Activated T-cell treated with anti-CD3 and anti-CD28 coated beads for 24 hours (primary cell): ENCODE data around the gene GNLY.
"Not testable (repeated sequence)": the region's sequence is repeated elsewhere in the genome, so short reads cannot be mapped to it uniquely, and the experiment has no call there.

ENCODE experiments used
- DNase-seq: peaks from one replicate; pipeline ENCODE4 v3.0.0-alpha.2; 2020; ENCODE audit warnings: low read depth

Gene GNLY

GRCh38 chr2:85665264-85665937, 28.8 kb upstream of the GNLY start:
- DNase-seq, result no peak

DNA sequence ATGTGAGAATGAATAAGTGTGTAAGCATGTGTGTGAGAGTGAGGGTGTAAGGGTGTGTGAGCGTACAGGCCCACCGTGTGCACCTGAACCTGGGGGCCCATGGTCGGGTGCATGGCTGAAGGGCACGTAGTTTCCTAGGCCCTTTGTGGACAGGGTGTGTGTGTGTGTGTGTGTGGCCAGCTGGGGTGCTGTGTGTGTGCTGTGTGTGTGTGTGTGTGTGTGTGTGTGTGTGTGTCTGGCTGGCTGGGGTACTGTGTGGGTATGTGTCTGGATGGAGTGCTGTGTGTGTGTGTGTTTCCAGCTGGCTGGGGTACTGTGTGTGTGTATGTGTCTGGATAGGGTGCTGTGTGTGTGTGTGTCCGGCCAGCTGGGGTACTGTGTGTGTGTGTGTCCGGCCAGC, 28.1 kb upstream of the GNLY start:
- no peak for DNase-seq

DNA sequence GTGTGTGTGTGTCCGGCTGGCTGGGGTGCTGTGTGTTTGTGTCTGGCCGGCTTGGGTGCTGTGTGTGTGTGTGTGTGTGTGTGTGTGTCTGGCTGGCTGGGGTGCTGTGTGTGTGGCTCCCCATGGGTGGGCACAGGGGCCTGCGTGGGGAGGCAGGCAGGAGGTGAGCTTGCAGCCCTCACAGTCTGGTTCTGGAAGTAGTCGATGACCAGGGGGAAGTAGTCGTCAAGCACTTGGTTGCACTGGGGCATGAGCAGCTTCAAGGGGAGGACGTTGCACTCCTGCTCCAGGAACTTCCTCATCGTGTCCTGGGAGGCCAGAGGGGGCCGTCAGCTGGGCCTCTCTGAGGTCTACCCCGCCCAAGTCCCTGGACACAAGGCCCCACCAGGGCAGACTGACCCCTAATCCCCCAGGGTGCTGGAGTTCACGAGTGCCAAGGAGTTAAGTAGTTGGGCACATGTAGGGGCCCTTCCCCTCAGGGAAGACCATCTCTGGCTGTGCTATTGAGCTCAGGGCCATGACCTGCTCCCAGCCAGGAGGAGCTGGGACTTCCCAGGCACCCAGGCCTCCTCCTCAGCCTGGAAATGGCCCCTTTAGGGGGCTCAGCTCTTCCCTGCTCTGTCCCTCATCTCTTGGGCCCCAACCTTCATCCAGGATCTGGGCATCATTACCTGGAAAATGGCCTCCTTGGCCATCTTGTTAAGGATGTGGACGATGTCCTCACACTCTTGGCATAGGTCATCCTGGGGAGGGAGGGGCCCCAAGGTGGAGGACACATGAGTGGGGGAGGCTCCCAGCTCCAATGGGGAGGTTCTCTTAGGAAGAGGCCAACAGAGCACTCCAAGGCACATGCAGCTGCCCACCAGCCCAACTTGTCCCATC, 27.5 kb upstream of the GNLY start:
- no peak for DNase-seq

DNA sequence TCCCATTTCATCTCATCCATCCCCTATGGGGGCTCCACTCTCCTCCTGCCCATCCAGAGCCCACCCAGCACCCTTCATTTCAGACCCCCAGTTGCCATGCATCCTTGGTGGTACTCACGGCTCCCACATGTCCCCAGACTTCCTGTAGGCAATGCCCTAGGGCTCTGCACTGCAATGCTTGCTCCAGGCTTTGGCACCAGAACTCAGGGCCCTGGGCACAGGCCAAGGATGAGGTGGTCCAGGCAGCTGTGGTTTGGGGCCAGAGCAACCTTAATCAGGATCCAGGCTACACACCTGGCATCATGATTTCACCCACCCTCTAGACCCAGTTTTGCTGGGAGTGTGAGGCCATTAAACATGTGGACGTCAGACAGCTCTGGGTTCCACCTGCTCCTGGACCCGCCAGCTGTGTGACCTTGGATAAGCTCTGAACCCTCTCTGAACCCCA, 26.6 kb upstream of the GNLY start:
- no peak for DNase-seq

DNA sequence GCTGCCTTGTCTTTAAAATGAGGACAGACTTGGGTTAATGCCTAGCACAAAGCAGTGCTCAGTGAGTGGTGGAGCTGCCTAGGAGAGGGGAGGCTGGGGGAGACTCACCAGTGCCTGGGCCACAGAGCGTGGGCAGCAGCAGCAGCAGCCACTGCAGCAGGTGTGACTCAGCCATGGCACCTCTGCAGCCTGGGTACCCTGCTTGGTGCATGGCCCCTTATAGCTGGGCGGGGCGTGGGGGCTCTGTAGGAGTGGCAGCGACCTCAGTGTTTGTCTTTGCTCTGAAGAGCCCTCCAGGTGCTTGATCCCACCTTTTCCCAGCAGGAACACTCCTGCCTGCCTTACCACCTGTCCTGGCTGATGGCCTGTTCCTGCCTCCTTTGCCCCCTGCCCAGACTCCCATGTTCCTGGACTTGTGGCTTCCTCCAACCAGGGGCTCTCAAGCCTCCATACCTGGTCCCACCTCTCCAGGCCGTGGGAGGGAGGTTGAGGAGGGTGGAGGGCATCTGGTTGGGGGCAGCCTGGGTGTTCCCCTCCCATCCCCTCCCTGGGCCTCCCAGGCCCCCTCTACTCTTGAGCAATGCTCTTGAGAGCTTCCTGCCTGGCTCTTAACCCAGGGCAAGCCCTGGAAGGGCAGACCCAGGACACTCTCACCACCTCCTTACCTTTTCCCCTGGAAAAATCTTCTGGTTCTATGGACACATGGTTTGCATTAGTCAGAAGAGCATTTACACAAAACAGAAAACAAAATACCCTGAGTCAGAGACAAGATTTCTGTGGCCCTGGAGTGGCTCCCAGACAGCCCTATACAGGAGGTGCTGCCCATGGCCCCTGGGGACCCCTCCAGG, 25.9 kb upstream of the GNLY start, which contains the start of gene SFTPB:
Gene SFTPB, minus strand, starts transcription at position 191 of the 848 bp plus-strand sequence. Its CDS starts 16 bp downstream, at position 175.
- DNase-seq, result no peak

DNA sequence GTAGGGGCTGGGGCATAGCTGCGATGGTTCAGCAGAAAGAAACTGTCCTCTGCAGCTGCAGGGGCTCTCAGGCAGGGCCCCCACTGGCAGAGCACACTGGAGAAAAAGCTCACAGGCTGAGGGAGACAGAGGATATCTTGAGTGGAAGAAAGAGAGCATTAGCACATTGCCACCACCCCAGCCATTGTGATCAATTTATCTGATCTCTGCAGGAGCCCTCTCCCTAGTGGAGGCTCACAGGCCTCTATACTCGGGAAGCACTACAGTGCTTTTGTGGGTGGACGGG, 25.4 kb upstream of the GNLY start:
- DNase-seq, result no peak

DNA sequence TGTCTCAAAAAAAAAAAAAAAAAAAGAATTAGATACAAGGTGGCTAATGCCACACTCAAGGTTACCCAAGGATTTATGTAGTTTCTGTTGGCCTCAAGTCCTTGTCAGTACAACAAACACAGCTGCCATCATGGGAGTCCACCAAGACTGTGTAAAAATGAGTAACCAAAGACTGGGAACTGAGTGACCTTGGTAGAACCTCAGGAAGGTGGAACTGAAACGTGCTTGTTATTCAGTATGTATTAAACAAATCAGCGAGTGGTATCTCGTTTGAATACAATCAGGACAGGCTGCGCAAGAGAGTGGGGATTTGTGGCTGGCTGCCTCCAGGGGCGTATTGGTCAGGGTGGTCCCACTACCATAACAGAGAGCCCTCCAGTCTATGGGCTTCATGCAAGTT, 24.6 kb upstream of the GNLY start:
- no peak for DNase-seq

DNA sequence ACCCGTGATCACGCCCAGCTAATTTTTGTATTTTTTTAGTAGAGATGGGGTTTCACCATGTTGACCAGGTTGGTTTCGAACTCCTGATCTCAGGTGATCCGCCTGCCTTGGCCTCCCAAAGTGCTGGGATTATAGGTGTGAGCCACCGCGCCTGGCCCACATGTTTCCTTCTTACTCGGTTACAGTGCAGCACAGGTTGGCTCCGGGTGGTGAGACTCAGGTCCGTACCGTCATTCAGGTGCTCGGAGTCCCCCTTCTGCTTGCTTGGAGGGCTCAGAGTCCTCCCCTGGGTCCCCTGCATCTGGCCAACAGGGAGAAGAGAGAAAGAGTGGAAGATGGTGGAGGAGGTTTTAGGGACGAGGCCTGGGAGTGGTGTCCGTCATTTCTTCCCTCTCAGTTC, 23.7 kb upstream of the GNLY start:
- DNase-seq, result not testable (repeated sequence)

DNA sequence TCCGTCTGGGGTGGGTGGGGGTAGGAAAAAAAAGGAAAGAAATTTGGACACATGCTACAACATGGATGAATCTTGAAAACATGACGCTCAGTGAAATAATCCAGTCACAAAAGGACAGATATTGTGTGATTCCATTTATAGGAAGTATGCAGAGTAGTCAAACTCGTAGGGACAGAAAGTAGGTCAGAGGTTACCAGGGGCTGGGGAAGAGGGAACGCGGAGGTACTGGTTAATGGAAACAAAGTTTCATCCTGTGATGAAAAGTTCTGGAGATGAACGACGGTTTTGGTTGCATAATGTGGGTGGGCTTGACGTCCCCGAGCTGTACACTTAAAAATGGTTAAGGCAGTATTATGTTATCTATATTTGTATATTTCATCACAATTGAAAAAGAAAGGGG, 21.7 kb upstream of the GNLY start:
- DNase-seq, result no peak

- no peak for DNase-seq
These were observed 20.3 kb upstream of the GNLY start for GRCh38 chr2:85673716-85674375.

GRCh38 chr2:85674417-85674816, 19.7 kb upstream of the GNLY start:
- no peak for DNase-seq

- DNase-seq, result no peak
These were observed 18.7 kb upstream of the GNLY start for GRCh38 chr2:85675427-85675826.

DNA sequence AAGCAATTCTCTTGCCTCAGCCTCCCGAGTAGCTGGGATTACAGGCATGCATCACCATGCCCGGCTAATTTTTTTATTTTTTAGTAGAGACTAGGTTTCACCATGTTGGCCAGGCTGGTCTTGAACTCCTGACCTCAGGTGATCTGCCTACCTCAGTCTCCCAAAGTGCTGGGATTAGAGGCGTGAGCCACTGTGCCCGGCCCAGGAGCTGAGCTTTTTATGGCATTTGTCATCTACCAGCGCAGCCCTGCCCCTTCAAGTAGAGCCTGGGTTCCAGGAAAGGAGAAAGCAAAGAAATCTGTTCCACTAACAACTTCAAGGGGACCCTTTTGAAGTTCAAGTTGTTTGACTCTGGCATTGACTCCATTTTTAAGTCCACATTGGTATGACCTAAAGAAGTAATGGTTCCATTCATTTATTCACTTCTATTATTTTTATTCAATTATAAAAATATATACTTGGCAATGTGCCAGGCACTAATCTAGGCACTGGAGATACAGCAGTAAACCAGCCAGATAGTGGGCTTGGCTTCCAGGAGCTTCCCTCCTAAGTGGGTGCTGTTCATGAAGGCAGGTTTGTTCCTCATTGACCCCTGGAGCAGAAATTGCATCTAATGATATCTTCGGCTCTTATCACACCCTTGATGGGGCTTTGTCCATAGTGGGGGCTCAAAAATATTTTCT, 18.2 kb upstream of the GNLY start:
- DNase-seq, result no peak

DNA sequence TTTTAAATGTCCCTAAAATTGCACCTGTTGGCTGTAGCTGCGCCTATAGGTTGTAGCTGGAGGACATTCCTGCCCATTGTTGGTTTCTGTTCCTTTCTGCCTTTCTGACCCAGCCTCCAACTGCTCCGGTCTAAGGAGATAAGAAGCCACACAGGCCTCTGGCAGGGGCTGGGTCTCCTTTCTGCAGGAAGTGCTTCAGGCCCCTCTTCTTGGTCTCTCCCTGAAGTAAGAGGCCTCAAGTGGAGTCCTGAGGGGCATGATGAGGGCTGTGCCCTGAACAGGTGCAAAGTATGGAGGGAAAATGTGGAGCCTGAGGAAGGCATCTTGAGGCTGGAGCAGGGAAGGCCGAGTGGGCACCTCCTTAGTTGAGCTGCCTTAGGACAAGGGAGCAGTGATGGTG, 15.8 kb upstream of the GNLY start:
- DNase-seq, result no peak

- DNase-seq, result peak; percentile 68
These were observed 15.1 kb upstream of the GNLY start for GRCh38 chr2:85678794-85679672.

- DNase-seq, result no peak
These were observed 13.3 kb upstream of the GNLY start for GRCh38 chr2:85680707-85681371.

- DNase-seq, result no peak
These were observed 12.8 kb upstream of the GNLY start for GRCh38 chr2:85681372-85681763.

DNA sequence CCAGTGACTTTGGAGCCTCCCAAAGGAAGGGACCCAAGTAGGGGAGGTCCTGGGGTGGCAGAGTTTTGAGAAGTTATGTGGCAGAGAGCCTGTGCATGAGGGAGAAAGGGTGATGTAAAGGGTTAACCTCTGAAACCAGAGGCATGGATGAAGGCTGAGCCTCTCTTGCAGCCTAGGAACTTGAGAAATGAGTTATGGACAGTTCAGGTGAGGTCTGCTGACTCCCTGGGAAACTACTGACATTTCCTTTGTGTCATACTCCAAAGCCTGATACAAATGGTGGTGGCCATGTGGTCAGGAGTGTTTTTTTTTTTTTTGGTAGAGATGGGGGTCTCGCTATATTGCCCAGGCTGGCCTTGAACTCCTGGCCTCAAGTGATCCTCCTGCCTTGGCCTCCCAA, 12.4 kb upstream of the GNLY start:
- DNase-seq, result no peak

DNA sequence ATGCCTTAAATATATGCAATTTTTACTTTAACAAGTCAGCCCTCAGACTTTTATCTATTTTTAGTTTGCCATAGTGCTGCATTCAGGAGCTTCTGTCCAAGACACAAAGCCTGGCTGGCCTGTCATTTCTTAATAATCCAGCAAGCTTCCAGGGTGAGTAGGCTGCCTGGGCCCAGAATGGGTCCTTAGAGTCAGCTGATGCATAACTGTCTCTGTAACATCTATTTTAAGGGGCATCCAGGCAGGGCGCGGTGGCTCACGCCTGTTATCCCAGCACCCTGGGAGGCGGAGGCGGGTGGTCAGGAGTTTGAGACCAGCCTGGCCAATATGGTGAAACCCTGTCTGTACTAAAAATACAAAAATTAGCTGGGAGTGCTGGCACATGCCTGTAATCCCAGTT, 11.8 kb upstream of the GNLY start:
- DNase-seq, result no peak

- DNase-seq, result no peak
These were observed 9.8 kb upstream of the GNLY start for GRCh38 chr2:85684380-85684779.
